ENCODE results near the gene NEURL1B.

Gene NEURL1B

GRCh38 chr5:172728481-172729241, 87.6 kb downstream of the NEURL1B start:
- no peak overlapping the region for H3K4me3 ChIP-seq (ENCODE audit: control insufficient read depth, low read depth, low read length)
- TF ChIP-seq CTCF (conservative IDR thresholded peaks at IDR 0.05; ENCODE audit: control insufficient read depth, insufficient read depth, low read depth, low read length): no peak
- no peak for DNase-seq (ENCODE audit: low read depth)

GRCh38 chr5:172729588-172729987, 88.5 kb downstream of the NEURL1B start:
- TF ChIP-seq CTCF (conservative IDR thresholded peaks at IDR 0.05; ENCODE audit: control insufficient read depth, insufficient read depth, low read depth, low read length): no peak
- no peak for DNase-seq (ENCODE audit: low read depth)
- no peak overlapping the region for H3K4me3 ChIP-seq (ENCODE audit: control insufficient read depth, low read depth, low read length)

- DNase-seq (ENCODE audit: low read depth): no peak
Observed at GRCh38 chr5:172730222-172730621, 89.2 kb downstream of the NEURL1B start.

GRCh38 chr5:172730981-172731679, 90.1 kb downstream of the NEURL1B start:
- no peak overlapping the region for H3K4me3 ChIP-seq (ENCODE audit: control insufficient read depth, low read depth, low read length)
- TF ChIP-seq CTCF (conservative IDR thresholded peaks at IDR 0.05; ENCODE audit: control insufficient read depth, insufficient read depth, low read depth, low read length): no peak
- DNase-seq (ENCODE audit: low read depth): peak; percentile 24

More at GRCh38 chr5:172730222-172730621, 89.2 kb downstream of the NEURL1B start:
- TF ChIP-seq CTCF (conservative IDR thresholded peaks at IDR 0.05; ENCODE audit: control insufficient read depth, insufficient read depth, low read depth, low read length): no peak
- no peak overlapping the region for H3K4me3 ChIP-seq (ENCODE audit: control insufficient read depth, low read depth, low read length)

- DNase-seq (ENCODE audit: low read depth): no peak
- no peak for TF ChIP-seq CTCF (conservative IDR thresholded peaks at IDR 0.05; ENCODE audit: control insufficient read depth, insufficient read depth, low read depth, low read length)
- H3K4me3 ChIP-seq (ENCODE audit: control insufficient read depth, low read depth, low read length): no peak overlapping the region
Observed at GRCh38 chr5:172731680-172732074, 90.6 kb downstream of the NEURL1B start.

GRCh38 chr5:172732201-172732865, 91.3 kb downstream of the NEURL1B start:
- TF ChIP-seq CTCF (conservative IDR thresholded peaks at IDR 0.05; ENCODE audit: control insufficient read depth, insufficient read depth, low read depth, low read length): no peak
- DNase-seq (ENCODE audit: low read depth): no peak
- H3K4me3 ChIP-seq (ENCODE audit: control insufficient read depth, low read depth, low read length): no peak overlapping the region
